Upper lobe of left lung (tissue), 6 donors: ENCODE measurements around the gene GALK2. TPM values are rescaled to one million over a fixed set of nuclear protein-coding genes. Genes with fewer than 3 reads are reported as not detected.

Experiments used
- ATAC-seq, 2 donors: fragments of 200-7000 bp; cut with Tn5 transposase; one replicate each; pipeline ENCODE4 v1.9.1; 2022; ENCODE audit warnings: mild to moderate bottlenecking in 2 of 2, moderate library complexity in 2 of 2; ENCODE audit not compliant: low FRiP score in 2 of 2
- DNase-seq, 2 donors: peaks; one replicate each; pipeline ENCODE4 v3.0.0-alpha.2; 2019 to 2020
- H3K27ac ChIP-seq, 4 donors: fragments of 200-600 bp; sonication (generic); one replicate each; pipeline ENCODE4 v1.5.1; 2016 to 2019
- H3K27me3 ChIP-seq, 4 donors: fragments of 200-600 bp; sonication (generic); one replicate each; pipeline ENCODE4 v1.5.1; 2017 to 2019
- H3K36me3 ChIP-seq, 4 donors: fragments of 200-600 bp; sonication (generic); one replicate each; pipeline ENCODE4 v1.5.1; 2016 to 2019
- H3K4me1 ChIP-seq, 4 donors: fragments of 200-600 bp; sonication (generic); one replicate each; pipeline ENCODE4 v1.5.1; 2018 to 2019
- H3K4me3 ChIP-seq, 4 donors: fragments of 200-600 bp; sonication (generic); one replicate each; pipeline ENCODE4 v1.5.1; 2017 to 2019; ENCODE audit warnings: mild to moderate bottlenecking in 2 of 4, moderate library complexity in 1 of 4
- H3K9me3 ChIP-seq, 4 donors: fragments of 200-600 bp; sonication (generic); one replicate each; pipeline ENCODE4 v1.5.1; 2018 to 2019
- CTCF ChIP-seq, 6 experiments: fragments of 450-650 bp in 4 of 6; fragments of 200-600 bp in 2 of 6; sonication (generic) in 2 of 6; IDR thresholded peaks; one replicate each; pipeline ENCODE4 v1.5.1; 2016 to 2019; ENCODE audit warnings: antibody characterized with exemption in 6 of 6
- EP300 ChIP-seq, 4 donors: sonication (generic); formaldehyde crosslinking; IDR thresholded peaks; one replicate each; pipeline ENCODE4 v1.5.1; 2017; ENCODE audit warnings: antibody characterized with exemption in 4 of 4, control low read depth in 2 of 4
- POLR2A ChIP-seq, 4 donors: fragments of 450-650 bp; IDR thresholded peaks; one replicate each; pipeline ENCODE4 v1.5.1; 2016 to 2017; ENCODE audit warnings: antibody characterized with exemption in 4 of 4, mild to moderate bottlenecking in 2 of 4
- POLR2AphosphoS5 ChIP-seq, 2 donors: sonication (generic); formaldehyde crosslinking; IDR thresholded peaks; one replicate each; pipeline ENCODE4 v1.5.1; 2017; ENCODE audit warnings: antibody characterized with exemption in 2 of 2
- WGBS, 2 donors: methylation state at CpG; one replicate each; pipeline ENCODE4 v1.1.5; 2017 to 2018; 5-methylcytosine and 5-hydroxymethylcytosine counted together
- total RNA-seq, 6 donors: library from RNA; depleted of rRNA in 4 of 6; stranded (reverse); fragments of >200 nt in 4 of 6; gene quantifications; one replicate each; pipeline versions ENCODE4 v1.1.0 to v1.2.1, GENCODE V29; 2016 to 2021
- donor health status: DM: no; HTN: no; CAD: no; lungs with moderate emphysema.
- donor health status: DM: no; HTN: yes; CAD: no; lungs with severe emphysema.

The GALK2 gene
- total RNA-seq, 6 donors from 2014 or later, result 14.2 to 63.9 (median 40.7) TPM

- no peak overlapping the region for H3K4me3 ChIP-seq
- H3K27me3 ChIP-seq, result no peaks in the 10 kb centered on the region
- 100% methylated on average over 1 of the region's 1 CpG for WGBS, 2 donors
- peaks cover 4 to 13% (median 8%) of the 10 kb centered on the region in 4 donors for H3K4me1 ChIP-seq
- no peak overlapping the region for H3K27ac ChIP-seq
- no peaks in the 10 kb centered on the region for H3K9me3 ChIP-seq
- ATAC-seq (no peak), DNase-seq (no peak)
- peaks cover 0 to 27% (median 5%) of the 10 kb centered on the region in 4 donors for H3K36me3 ChIP-seq
- TF ChIP-seq EP300 (IDR thresholded peaks at IDR 0.05) (no peak), POLR2A (IDR thresholded peaks at IDR 0.05) (no peak), POLR2AphosphoS5 (IDR thresholded peaks at IDR 0.05) (no peak), CTCF (IDR thresholded peaks at IDR 0.05) (no peak)
These were observed 69.1 kb downstream of the GALK2 start for GRCh38 chr15:49239105-49239504.

GRCh38 chr15:49242820-49243219 is 72.8 kb downstream of the GALK2 start:
- H3K36me3 ChIP-seq, result peaks cover 0 to 27% (median 5%) of the 10 kb centered on the region in 4 donors
- H3K27me3 ChIP-seq, result no peaks in the 10 kb centered on the region
- no peak overlapping the region for H3K4me3 ChIP-seq
- no peaks in the 10 kb centered on the region for H3K9me3 ChIP-seq
- no peak for TF ChIP-seq EP300 (IDR thresholded peaks at IDR 0.05)
- TF ChIP-seq POLR2A (IDR thresholded peaks at IDR 0.05), result no peak
- no peak for TF ChIP-seq POLR2AphosphoS5 (IDR thresholded peaks at IDR 0.05)
- no peak for TF ChIP-seq CTCF (IDR thresholded peaks at IDR 0.05)
- DNase-seq (no peak), ATAC-seq (peak in 1 of 2 donors; percentile 73)
- peaks cover 0 to 10% (median 8%) of the 10 kb centered on the region in 4 donors for H3K4me1 ChIP-seq
- WGBS, 2 donors, result 81 to 82% methylated on average over 2 of the region's 2 CpGs
- H3K27ac ChIP-seq, result no peak overlapping the region

GRCh38 chr15:49247556-49248110 is 77.6 kb downstream of the GALK2 start:
- H3K4me3 ChIP-seq, result no peak overlapping the region
- ATAC-seq (no peak), DNase-seq (no peak)
- no peaks in the 10 kb centered on the region for H3K27me3 ChIP-seq
- H3K9me3 ChIP-seq, result no peaks in the 10 kb centered on the region
- H3K36me3 ChIP-seq, result peaks cover 0 to 17% (median 5%) of the 10 kb centered on the region in 4 donors
- peaks cover 0 to 10% (median 7%) of the 10 kb centered on the region in 4 donors for H3K4me1 ChIP-seq
- peak overlapping the region in 1 of 4 donors; percentile 7 for H3K27ac ChIP-seq
- TF ChIP-seq POLR2AphosphoS5 (IDR thresholded peaks at IDR 0.05) (no peak), CTCF (IDR thresholded peaks at IDR 0.05) (no peak), POLR2A (IDR thresholded peaks at IDR 0.05) (no peak), EP300 (IDR thresholded peaks at IDR 0.05) (no peak)

- H3K36me3 ChIP-seq, result peaks cover 0 to 10% (median under 1%) of the 10 kb centered on the region in 4 donors
- no peaks in the 10 kb centered on the region for H3K27me3 ChIP-seq
- DNase-seq, result no peak
- WGBS, 2 donors, result 82 to 85% methylated on average over 1 of the region's 1 CpG
- no peak for TF ChIP-seq EP300 (IDR thresholded peaks at IDR 0.05)
- TF ChIP-seq POLR2A (IDR thresholded peaks at IDR 0.05), result no peak
- no peak for TF ChIP-seq CTCF (IDR thresholded peaks at IDR 0.05)
- TF ChIP-seq POLR2AphosphoS5 (IDR thresholded peaks at IDR 0.05), result no peak
- H3K4me1 ChIP-seq, result peaks cover 0 to 10% (median 7%) of the 10 kb centered on the region in 4 donors
- no peak for ATAC-seq
- H3K4me3 ChIP-seq, result no peak overlapping the region
- no peak overlapping the region for H3K27ac ChIP-seq
- no peaks in the 10 kb centered on the region for H3K9me3 ChIP-seq
These were observed 78.2 kb downstream of the GALK2 start for GRCh38 chr15:49248291-49248690.
